ENCODE results near the gene COL18A1.

The COL18A1 gene

GRCh38 chr21:45539046-45539795, 134.3 kb downstream of the COL18A1 start:
- Mint-ChIP-seq H3K4me1 (peaks cover 26% of the 10 kb centered on the region), H3K9me3 (no peaks in the 10 kb centered on the region), H3K4me3 (no peak overlapping the region), H3K27ac (peak overlapping the region; percentile 20), H3K36me3 (peaks cover 33% of the 10 kb centered on the region)
- ATAC-seq: no peak
- no peak for DNase-seq (ENCODE audit: low spot score in 2 of 2)

DNA sequence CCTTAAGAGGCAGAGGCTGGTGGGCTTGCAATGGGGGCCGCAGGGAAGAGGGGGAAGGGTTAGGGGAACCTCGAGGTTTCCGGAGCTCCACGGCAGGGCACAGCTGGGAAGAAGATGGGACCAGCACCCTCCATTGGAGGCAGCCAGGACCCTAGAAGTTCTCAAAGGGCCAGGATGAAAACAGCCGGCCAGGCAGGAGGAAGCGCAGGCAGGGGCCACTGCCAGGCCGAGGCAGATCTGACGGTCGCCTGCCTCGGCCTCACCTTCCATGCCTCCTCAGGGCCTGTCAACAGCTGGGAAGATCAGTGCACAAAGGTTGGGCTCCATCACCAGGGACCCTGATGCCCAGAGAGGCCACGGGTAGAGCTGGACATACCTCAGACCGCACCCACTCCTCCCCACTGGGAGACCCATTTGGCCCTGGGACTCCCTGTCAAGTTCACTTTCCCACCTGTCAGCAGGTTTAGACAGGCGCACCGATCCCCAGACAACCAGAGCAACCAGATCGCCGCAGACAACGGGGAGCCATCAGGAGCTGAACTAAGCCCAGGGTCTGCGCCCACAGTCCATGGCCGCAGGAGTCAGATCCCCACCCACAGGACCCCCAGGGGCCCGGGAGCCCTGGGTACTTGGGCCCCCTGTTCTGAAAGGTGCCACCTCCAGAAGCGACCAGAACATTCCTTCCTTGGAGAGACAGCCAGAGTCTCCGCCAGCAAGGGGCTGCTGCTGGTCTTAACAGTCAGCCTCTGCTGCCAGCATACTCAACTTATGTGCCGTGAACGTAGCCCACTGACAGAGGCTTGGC, 135.0 kb downstream of the COL18A1 start:
- Mint-ChIP-seq H3K9me3 (no peaks in the 10 kb centered on the region), H3K36me3 (peaks cover 29% of the 10 kb centered on the region), H3K27ac (peak overlapping the region; percentile 20), H3K4me1 (peaks cover 26% of the 10 kb centered on the region), H3K4me3 (peak overlapping the region; percentile 69)
- ATAC-seq (no peak), DNase-seq (ENCODE audit: low spot score in 2 of 2) (no peak)

DNA sequence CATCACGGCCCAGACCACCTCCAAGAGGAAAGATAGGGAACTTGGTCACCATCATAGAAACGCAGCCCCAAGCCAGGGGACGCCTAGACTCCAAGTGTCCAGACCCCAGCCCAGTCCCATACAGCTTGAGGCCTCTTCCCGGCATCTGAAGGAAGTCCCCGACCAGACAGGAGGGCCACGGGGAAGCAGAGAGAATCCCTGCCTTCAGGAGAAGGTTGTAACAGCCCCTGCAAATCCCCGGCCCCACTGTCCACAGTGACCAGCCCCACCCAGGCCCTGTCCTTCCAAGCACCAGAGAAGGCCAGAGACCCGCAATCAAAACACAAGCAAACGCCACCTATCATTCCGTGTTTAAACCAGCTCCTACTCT, 135.6 kb downstream of the COL18A1 start:
- H3K9me3 Mint-ChIP-seq: no peaks in the 10 kb centered on the region
- DNase-seq (ENCODE audit: low spot score in 2 of 2) (no peak), ATAC-seq (no peak)
- peaks cover 23% of the 10 kb centered on the region for H3K36me3 Mint-ChIP-seq
- H3K4me1 Mint-ChIP-seq: peaks cover 26% of the 10 kb centered on the region
- H3K4me3 Mint-ChIP-seq: peak overlapping the region; percentile 69
- H3K27ac Mint-ChIP-seq: no peak overlapping the region

DNA sequence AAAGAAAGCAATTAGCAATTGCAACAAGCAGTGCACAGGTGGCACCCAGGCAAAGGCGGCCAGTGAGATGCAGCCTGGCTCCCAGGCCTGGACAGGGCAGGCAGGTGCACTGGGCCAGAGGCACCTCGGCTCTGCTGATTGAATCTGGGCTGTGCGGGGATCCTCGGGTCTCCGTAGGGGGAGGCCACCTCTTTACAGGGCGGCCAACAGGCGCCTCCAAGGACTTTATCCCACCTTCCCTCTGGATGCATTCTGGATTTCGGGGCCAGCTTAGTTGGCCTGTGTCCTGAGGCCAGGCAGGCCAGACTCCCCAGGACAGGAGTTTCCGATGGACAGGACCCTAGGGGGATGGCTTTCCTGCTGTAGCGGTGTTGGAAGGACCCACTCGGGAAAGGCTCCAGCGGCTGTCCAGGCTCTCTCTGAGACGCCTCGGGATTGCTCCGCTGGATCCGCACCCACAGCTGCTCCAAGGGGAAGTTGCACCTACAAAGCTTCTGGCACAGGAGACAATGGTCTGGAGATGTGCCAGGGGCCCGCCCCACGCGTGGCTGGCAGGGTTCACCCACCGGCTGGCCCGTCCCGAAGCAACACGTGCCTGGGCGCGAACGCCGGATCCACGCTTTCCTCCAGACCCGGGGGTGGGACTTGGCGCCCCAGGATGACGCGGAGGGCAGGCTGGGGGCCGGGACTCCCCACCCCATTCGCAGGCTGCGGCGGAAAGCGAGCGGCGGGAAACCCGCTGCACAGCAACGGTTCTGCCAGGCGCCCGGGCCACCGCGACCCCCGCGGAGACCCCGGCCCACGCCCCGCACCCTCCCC, 136.5 kb downstream of the COL18A1 start:
- Mint-ChIP-seq H3K27ac (peak overlapping the region; percentile 14), H3K36me3 (peaks cover 16% of the 10 kb centered on the region), H3K9me3 (no peaks in the 10 kb centered on the region), H3K4me1 (peaks cover 26% of the 10 kb centered on the region), H3K4me3 (peak overlapping the region; percentile 69)
- DNase-seq (ENCODE audit: low spot score in 2 of 2) (peak; percentile 50 to 80), ATAC-seq (peak; percentile 84)

DNA sequence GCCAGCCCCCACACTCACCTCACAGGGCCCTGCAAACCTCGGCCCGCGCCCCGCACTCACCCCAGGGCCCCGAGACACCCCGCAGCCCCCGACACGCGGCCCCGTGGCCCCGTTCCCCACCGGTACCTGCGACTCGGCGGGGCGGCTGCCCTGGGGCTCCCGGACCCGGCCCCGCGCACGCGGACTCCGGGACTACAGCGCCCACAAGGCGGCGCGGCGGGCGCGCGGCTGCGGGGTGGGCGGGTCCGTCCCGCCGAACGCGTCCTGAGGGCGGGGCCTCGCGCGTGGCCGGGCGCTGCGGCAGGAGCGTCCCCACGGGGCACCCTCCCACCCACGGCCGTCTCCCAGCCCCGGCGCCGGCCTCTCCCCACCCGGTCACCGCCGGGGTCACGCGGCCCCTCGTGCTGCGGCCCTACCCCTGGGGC, 137.3 kb downstream of the COL18A1 start, which contains the start of gene SLC19A1:
Gene SLC19A1, minus strand, starts transcription at position 199 of the 425 bp plus-strand sequence. CDS start 4,481 bp downstream, outside the sequence.
- Mint-ChIP-seq H3K4me1 (peaks cover 26% of the 10 kb centered on the region), H3K9me3 (no peaks in the 10 kb centered on the region), H3K27ac (peak within 1 kb of the TSS; percentile 14), H3K36me3 (peaks cover 15% of the 10 kb centered on the region), H3K4me3 (peak within 1 kb of the TSS; percentile 69)
- peak; percentile 80 for DNase-seq (ENCODE audit: low spot score in 2 of 2)
- peak; percentile 86 for ATAC-seq

- Mint-ChIP-seq H3K27ac (no peak overlapping the region), H3K9me3 (no peaks in the 10 kb centered on the region), H3K4me3 (peak overlapping the region; percentile 39), H3K4me1 (peaks cover 26% of the 10 kb centered on the region), H3K36me3 (peaks cover 12% of the 10 kb centered on the region)
- ATAC-seq (no peak), DNase-seq (ENCODE audit: low spot score in 2 of 2) (peak; percentile 6 to 53)
Observed at GRCh38 chr21:45542667-45543370, 137.9 kb downstream of the COL18A1 start.

- H3K36me3 Mint-ChIP-seq: peaks cover 8% of the 10 kb centered on the region
- peak overlapping the region; percentile 39 for H3K4me3 Mint-ChIP-seq
- H3K4me1 Mint-ChIP-seq: peaks cover 26% of the 10 kb centered on the region
- H3K9me3 Mint-ChIP-seq: no peaks in the 10 kb centered on the region
- ATAC-seq: no peak
- peak; percentile 0 to 49 for DNase-seq (ENCODE audit: low spot score in 2 of 2)
- peak overlapping the region; percentile 76 for H3K27ac Mint-ChIP-seq
Observed at GRCh38 chr21:45543371-45543709, 138.4 kb downstream of the COL18A1 start.

DNA sequence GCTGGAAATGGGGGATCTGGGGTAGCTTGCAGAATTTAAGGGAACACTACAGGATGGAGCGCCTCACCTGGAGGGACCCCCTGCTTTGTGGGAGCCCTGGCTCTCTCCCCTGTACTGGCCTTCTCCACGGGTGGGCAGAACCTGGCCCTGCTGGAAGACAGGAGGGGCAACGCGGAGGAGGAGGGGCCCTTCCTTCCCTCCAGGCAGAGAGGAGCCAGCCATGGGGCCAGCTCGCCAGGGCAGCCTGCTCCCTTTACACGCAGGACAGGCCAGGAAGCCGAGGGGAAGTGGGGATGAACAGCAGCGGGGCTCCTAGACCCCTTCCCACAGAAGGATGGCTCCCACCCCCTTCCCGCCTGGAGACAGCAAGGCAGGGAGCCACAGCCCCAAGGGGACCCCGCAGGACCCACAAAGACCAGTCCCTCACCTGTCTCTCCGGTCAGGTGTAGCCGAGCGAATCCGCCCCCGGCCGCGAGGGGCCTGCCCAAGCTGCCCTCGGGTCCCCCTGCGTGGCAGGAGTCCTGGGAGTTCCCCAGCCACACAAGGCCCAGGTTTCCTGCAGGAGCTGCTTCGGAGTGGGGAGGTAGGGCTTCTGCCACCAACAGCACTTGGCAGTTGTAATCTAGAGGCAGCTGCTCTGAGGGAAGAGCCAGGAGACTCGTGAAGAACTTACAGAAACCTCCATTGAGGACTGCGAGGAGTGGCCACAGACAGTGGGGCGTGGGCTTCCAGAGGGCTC, 138.9 kb downstream of the COL18A1 start:
- H3K4me1 Mint-ChIP-seq: peaks cover 27% of the 10 kb centered on the region
- H3K9me3 Mint-ChIP-seq: no peaks in the 10 kb centered on the region
- H3K36me3 Mint-ChIP-seq: peaks cover 8% of the 10 kb centered on the region
- ATAC-seq: no peak
- peak; percentile 2 to 50 for DNase-seq (ENCODE audit: low spot score in 2 of 2)
- peak overlapping the region; percentile 76 for H3K27ac Mint-ChIP-seq
- peak overlapping the region; percentile 39 for H3K4me3 Mint-ChIP-seq

GRCh38 chr21:45544449-45545235, 139.7 kb downstream of the COL18A1 start:
- Mint-ChIP-seq H3K9me3 (no peaks in the 10 kb centered on the region), H3K4me3 (no peak overlapping the region), H3K27ac (no peak overlapping the region), H3K36me3 (peaks cover 13% of the 10 kb centered on the region), H3K4me1 (peaks cover 32% of the 10 kb centered on the region)
- DNase-seq (ENCODE audit: low spot score in 2 of 2): peak in 1 of 2 donors; percentile 1
- no peak for ATAC-seq

GRCh38 chr21:45545236-45545570, 140.2 kb downstream of the COL18A1 start:
- H3K4me3 Mint-ChIP-seq: no peak overlapping the region
- no peak for DNase-seq (ENCODE audit: low spot score in 2 of 2)
- ATAC-seq: no peak

GRCh38 chr21:45545691-45546531, 140.9 kb downstream of the COL18A1 start:
- no peak for DNase-seq (ENCODE audit: low spot score in 2 of 2)
- H3K4me1 Mint-ChIP-seq: peaks cover 31% of the 10 kb centered on the region
- no peak overlapping the region for H3K27ac Mint-ChIP-seq
- no peak overlapping the region for H3K4me3 Mint-ChIP-seq
- ATAC-seq: no peak
- H3K36me3 Mint-ChIP-seq: peaks cover 19% of the 10 kb centered on the region
- H3K9me3 Mint-ChIP-seq: no peaks in the 10 kb centered on the region

More at GRCh38 chr21:45545236-45545570, 140.2 kb downstream of the COL18A1 start:
- H3K27ac Mint-ChIP-seq: no peak overlapping the region
- H3K4me1 Mint-ChIP-seq: peaks cover 31% of the 10 kb centered on the region
- H3K36me3 Mint-ChIP-seq: peaks cover 14% of the 10 kb centered on the region
- no peaks in the 10 kb centered on the region for H3K9me3 Mint-ChIP-seq

GRCh38 chr21:45546636-45547544, 141.9 kb downstream of the COL18A1 start:
- H3K4me3 Mint-ChIP-seq: no peak overlapping the region
- H3K27ac Mint-ChIP-seq: no peak overlapping the region
- H3K9me3 Mint-ChIP-seq: no peaks in the 10 kb centered on the region
- peaks cover 13% of the 10 kb centered on the region for H3K36me3 Mint-ChIP-seq
- DNase-seq (ENCODE audit: low spot score in 2 of 2): no peak
- peaks cover 34% of the 10 kb centered on the region for H3K4me1 Mint-ChIP-seq
- ATAC-seq: no peak
